ENCODE results near the gene LTK. TPM values are rescaled to one million over a fixed set of nuclear protein-coding genes. Genes with fewer than 3 reads are reported as not detected.

The LTK gene
- total and polyA plus RNA-seq, 2 of the 8 experiments (the other 6 are each of a cell fraction or from before 2014, with no cell fraction given) = 0.05 to 0.19 TPM

- H2BK120ac ChIP-seq (replicated peaks; ENCODE audit: low read depth, low read length) = no peak overlapping the region
- no peaks in the 10 kb centered on the region; a peak in 2 of 7 replicates for H3K27me3 ChIP-seq (replicated peaks in 1 of 4; ENCODE audit: control insufficient read depth in 3 of 4, extremely low read depth in 1 of 4, insufficient read depth in 3 of 4, low read length in 3 of 4)
- no peak overlapping the region for H2AFZ ChIP-seq (ENCODE audit: low read length)
- 76% methylated on average over 2 of the region's 2 CpGs; no CpG with 5 or more reads in 1 of the 2 experiments for WGBS, 2 experiments (ENCODE audit: extremely low coverage in 1 of 2, insufficient coverage in 1 of 2, insufficient read length in 1 of 2, insufficient replicate concordance in 2 of 2, low coverage in 1 of 2, low lambda C conversion rate in 2 of 2, missing lambda C conversion rate in 1 of 2)
- H3K4ac ChIP-seq (replicated peaks; ENCODE audit: insufficient read length, low read depth, low read length) = no peak overlapping the region
- peak overlapping the region; percentile 40; the same call in 1 of the 2 replicates for H2AK5ac ChIP-seq (ENCODE audit: low read depth, low read length)
- peaks cover 0 to 35% (median 4%) of the 10 kb centered on the region in 4 experiments; a peak in 5 of 8 replicates for H3K36me3 ChIP-seq (ENCODE audit: control insufficient read depth in 2 of 4, insufficient read depth in 4 of 4, low read length in 3 of 4)
- no peak overlapping the region for H3K23ac ChIP-seq (ENCODE audit: insufficient read length)
- H3K79me2 ChIP-seq (ENCODE audit: control insufficient read depth in 1 of 2, insufficient read depth in 2 of 2, low read length in 2 of 2) = peaks cover 0 to 21% of the 10 kb centered on the region in 2 experiments; a peak in 1 of 4 replicates
- peak overlapping the region in 2 of 4 experiments; percentile 80 to 96; a peak in 4 of 8 replicates for H3K4me3 ChIP-seq (ENCODE audit: extremely low read depth in 1 of 4, insufficient read depth in 2 of 4, low read depth in 3 of 4, low read length in 4 of 4)
- peak overlapping the region; percentile 80; the same call in 1 of the 2 replicates for H2BK5ac ChIP-seq (ENCODE audit: low read depth, low read length)
- H3K27ac ChIP-seq (ENCODE audit: low read depth, low read length) = no peak overlapping the region
- no peaks in the 10 kb centered on the region; the same call in none of the 2 replicates for H3K79me1 ChIP-seq (ENCODE audit: low read depth, low read length)
- no peak overlapping the region for H3K14ac ChIP-seq (ENCODE audit: insufficient read length)
- H2BK15ac ChIP-seq (ENCODE audit: low read length) = peak overlapping the region; percentile 82
- no peak overlapping the region for H4K91ac ChIP-seq (replicated peaks; ENCODE audit: insufficient read length, low read length)
- H3K9ac ChIP-seq (replicated peaks in 1 of 4; ENCODE audit: extremely low read depth in 1 of 4, low read depth in 3 of 4, low read length in 3 of 4) = peak overlapping the region in 1 of 4 experiments; percentile 29; a peak in 1 of 7 replicates
- peaks cover 25 to 61% (median 51%) of the 10 kb centered on the region in 4 experiments for H3K4me1 ChIP-seq (replicated peaks in 1 of 4; ENCODE audit: control insufficient read depth in 3 of 4, insufficient read depth in 4 of 4, low read length in 3 of 4)
- CTCF ChIA-PET (ENCODE audit: partially characterized antibody) = interaction anchor here (0.6 to 5.5 kb wide), 7 partner anchors 9 to 178 kb away, joined by 3 to 80 read pairs (median 12); no protein-coding TSS in a partner anchor
- no peak for TF ChIP-seq SP1 (IDR thresholded peaks at IDR 0.05; ENCODE audit: low read depth, low read length)
- TF ChIP-seq SIX5 (IDR thresholded peaks at IDR 0.05; ENCODE audit: low read depth, low read length) = no peak
- no peak for TF ChIP-seq SP2 (IDR thresholded peaks at IDR 0.05; ENCODE audit: low read length)
- no peak for TF ChIP-seq POLR2AphosphoS5 (IDR thresholded peaks at IDR 0.05; ENCODE audit: low read depth, low read length)
- no peak for TF ChIP-seq NANOG (IDR thresholded peaks at IDR 0.05; ENCODE audit: insufficient read depth, low read depth, low read length, poor library complexity, severe bottlenecking)
- TF ChIP-seq HDAC6 (IDR thresholded peaks at IDR 0.05; ENCODE audit: low read depth, low read length) = no peak
- no peak for TF ChIP-seq CBX5 (IDR thresholded peaks at IDR 0.05; ENCODE audit: low read depth, low read length)
- TF ChIP-seq POU5F1 (IDR thresholded peaks at IDR 0.05; ENCODE audit: low read depth, low read length) = no peak
- TF ChIP-seq MAFK (IDR thresholded peaks at IDR 0.05; ENCODE audit: low read depth, low read length) = no peak
- no peak for TF ChIP-seq CBX8 (IDR thresholded peaks at IDR 0.05; ENCODE audit: borderline replicate concordance, low read depth, low read length)
- TF ChIP-seq EGR1 (IDR thresholded peaks at IDR 0.05; ENCODE audit: borderline replicate concordance, low read depth, low read length) = no peak
- no peak for TF ChIP-seq CTBP2 (IDR thresholded peaks at IDR 0.05; ENCODE audit: borderline replicate concordance, insufficient read depth, insufficient read length, low read length)
- no peak for TF ChIP-seq HDAC2 (IDR thresholded peaks at IDR 0.05; ENCODE audit: borderline replicate concordance in 1 of 2, low read depth in 2 of 2, low read length in 2 of 2)
- TF ChIP-seq SRF (IDR thresholded peaks at IDR 0.05; ENCODE audit: low read depth, low read length) = no peak
- no peaks in the 10 kb centered on the region for H3K9me3 ChIP-seq (ENCODE audit: insufficient read depth in 2 of 2, low read depth in 1 of 2, low read length in 1 of 2)
- POLR2A ChIA-PET (ENCODE audit: partially characterized antibody) = interaction anchor here (0.6 to 21.2 kb wide), 6 partner anchors 16 to 251 kb away, joined by 3 to 643 read pairs (median 6); partner anchors contain the start of gene RPAP1
- no peak overlapping the region for H4K8ac ChIP-seq (ENCODE audit: extremely low read depth, insufficient read depth, low read length)
- H4K20me1 ChIP-seq (replicated peaks in 1 of 2; ENCODE audit: control insufficient read depth in 1 of 2, insufficient read depth in 2 of 2, low read length in 2 of 2) = peaks cover 0 to 3% of the 10 kb centered on the region in 2 experiments
- no peak overlapping the region for H3K56ac ChIP-seq (replicated peaks; ENCODE audit: insufficient read length, low read depth, low read length)
- DNase-seq (ENCODE audit: low read depth in 1 of 2, low spot score in 2 of 2) = no peak
- H3K4me2 ChIP-seq (ENCODE audit: insufficient read depth in 1 of 2, low read depth in 2 of 2, low read length in 2 of 2) = peak overlapping the region; percentile 90 to 99
- H4K5ac ChIP-seq (ENCODE audit: insufficient read length, low read depth, low read length) = no peak overlapping the region
- H2BK20ac ChIP-seq (ENCODE audit: low read length) = no peak overlapping the region; the same call in 1 of the 2 replicates
- no peak for FAIRE-seq
- peaks cover 7% of the 10 kb centered on the region; the same call in 1 of the 2 replicates for H3K23me2 ChIP-seq (ENCODE audit: low read depth, low read length)
- H3K18ac ChIP-seq (ENCODE audit: extremely low read depth, low read length) = no peak overlapping the region
- H2BK12ac ChIP-seq (ENCODE audit: low read depth, low read length) = peak overlapping the region; percentile 93
These were observed 46.9 kb upstream of the LTK start for GRCh38 chr15:41560572-41560874.

Measured in H1 (cell line).